Activated gamma-delta T cell treated with anti-CD3 and anti-CD28 coated beads, Interleukin-2, amount 50 U/mL, for 16 hours (primary cell): ENCODE data around the gene PDE4A.
"Not testable (repeated sequence)": the region's sequence is repeated elsewhere in the genome, so short reads cannot be mapped to it uniquely, and the experiment has no call there.

Experiments used
- DNase-seq: peaks from one replicate; pipeline ENCODE4 v3.0.0-alpha.2; 2020; ENCODE audit warnings: low read depth

Gene PDE4A

GRCh38 chr19:10403137-10404021, 17.0 kb upstream of the PDE4A start, which contains the start of gene CDC37:
Gene CDC37, minus strand, starts transcription at chr19:10403542. Its CDS starts 63 bp downstream, at chr19:10403479.
- DNase-seq: peak; percentile 97

GRCh38 chr19:10404888-10405820, 15.2 kb upstream of the PDE4A start:
- DNase-seq: no peak

- DNase-seq: no peak
Measured at GRCh38 chr19:10406191-10406590, 14.1 kb upstream of the PDE4A start.

GRCh38 chr19:10407096-10407495, 13.2 kb upstream of the PDE4A start:
- DNase-seq: no peak

- no peak for DNase-seq
Measured at GRCh38 chr19:10408511-10409283, 11.6 kb upstream of the PDE4A start.

- not testable (repeated sequence) for DNase-seq
Measured at GRCh38 chr19:10411224-10411623, 9.1 kb upstream of the PDE4A start.

- DNase-seq: no peak
Measured at GRCh38 chr19:10412257-10412977, 7.9 kb upstream of the PDE4A start.

- DNase-seq: no peak
Measured at GRCh38 chr19:10416083-10416379, 4.3 kb upstream of the PDE4A start.

GRCh38 chr19:10416380-10417257, 3.7 kb upstream of the PDE4A start:
- DNase-seq: peak; percentile 93

- DNase-seq: no peak
Measured at GRCh38 chr19:10417541-10418234, 2.6 kb upstream of the PDE4A start.

GRCh38 chr19:10418235-10418484, 2.2 kb upstream of the PDE4A start:
- DNase-seq: no peak

GRCh38 chr19:10418485-10419199, 1.7 kb upstream of the PDE4A start:
- DNase-seq: no peak

GRCh38 chr19:10419200-10419645, 1.1 kb upstream of the PDE4A start:
- DNase-seq: no peak

GRCh38 chr19:10419646-10420443, 493 bp upstream of the PDE4A start:
- DNase-seq: no peak

GRCh38 chr19:10421240-10422045, 1.1 kb downstream of the PDE4A start:
- no peak for DNase-seq

- DNase-seq: no peak
Measured at GRCh38 chr19:10422046-10422461, 1.7 kb downstream of the PDE4A start.

- no peak for DNase-seq
Measured at GRCh38 chr19:10422846-10423245, 2.5 kb downstream of the PDE4A start.
